Measurements from ENCODE around the gene KIF3C.

GRCh38 chr2:26024260-26024659 is 42.0 kb upstream of the KIF3C start:
- TF ChIP-seq POLR2AphosphoS5 (IDR thresholded peaks at IDR 0.05; ENCODE audit: low read depth, low read length) (no peak), TAF1 (IDR thresholded peaks at IDR 0.05; ENCODE audit: borderline replicate concordance, insufficient read depth, low read length) (no peak), SIN3A (IDR thresholded peaks at IDR 0.05; ENCODE audit: borderline replicate concordance, insufficient read depth, low read length) (no peak), FOXP2 (optimal IDR thresholded peaks at IDR 0.05; ENCODE audit: borderline replicate concordance, extremely low read depth, extremely low read length, insufficient read depth) (no peak), REST (IDR thresholded peaks at IDR 0.05; ENCODE audit: insufficient read depth in 1 of 2, low read depth in 2 of 2, low read length in 2 of 2) (no peak)

Measured in PFSK-1 (cell line).